Posterior cingulate gyrus (tissue), 11 donors: Measurements from ENCODE around the gene AMOT.

Experiments
- DNase-seq, 10 donors: peaks; one replicate each; pipeline versions ENCODE4 v3.0.0 to v3.0.0-alpha.2; 2020 to 2021; ENCODE audit warnings: mixed read lengths in 3 of 10
- intact Hi-C: fragments of 100-400 bp; cut with DNase I; formaldehyde crosslinking; loops from one replicate; pipeline ENCODE4 v1.15.1; 2023

Gene AMOT

DNA sequence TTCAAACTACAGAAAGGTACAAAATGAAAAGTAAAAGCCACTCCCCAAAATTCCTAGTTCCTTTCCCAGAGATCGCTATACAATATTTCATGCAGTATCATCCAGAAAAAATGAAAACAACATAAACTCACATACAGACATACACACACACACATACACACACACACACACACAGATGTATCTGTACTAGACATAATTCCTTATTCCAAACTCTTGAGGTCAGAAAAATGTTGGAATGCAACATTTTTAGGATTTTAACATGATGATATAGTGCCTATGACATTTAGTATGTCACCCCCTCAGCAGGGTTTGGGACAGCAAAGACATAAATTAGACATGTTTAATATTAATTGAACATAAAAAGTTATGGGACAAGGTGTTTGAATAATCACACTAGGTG is 87.5 kb downstream of the AMOT start:
- intact Hi-C loops: no loop called here
- no peak for DNase-seq

DNA sequence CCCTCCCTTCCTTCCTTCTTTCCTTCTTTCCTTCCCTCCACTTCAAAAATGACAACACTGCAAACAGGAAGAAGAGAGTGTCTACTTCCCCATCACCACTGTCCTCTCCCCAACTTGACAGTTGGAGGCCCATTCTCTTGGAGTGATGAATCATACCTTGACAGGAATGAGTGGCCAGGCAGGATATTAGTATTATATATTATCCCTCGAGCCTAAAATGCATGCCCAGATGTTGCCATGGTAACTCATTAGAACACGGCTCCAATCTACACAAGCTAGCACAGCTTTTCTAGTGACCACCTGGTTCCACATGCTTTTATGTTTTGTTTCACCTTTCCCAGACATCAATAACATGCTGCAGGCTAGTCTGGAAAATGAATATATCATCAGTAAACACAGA is 89.6 kb downstream of the AMOT start:
- intact Hi-C loops: no loop called here
- DNase-seq: no peak

- DNase-seq: no peak
- intact Hi-C loops: no loop called here
Observed at GRCh38 chrX:112746812-112747595, 93.6 kb downstream of the AMOT start.

- intact Hi-C loops: no loop called here
- DNase-seq: no peak
Observed at GRCh38 chrX:112738347-112739033, 102.1 kb downstream of the AMOT start.

- no peak for DNase-seq
- intact Hi-C loops: no loop called here
Observed at GRCh38 chrX:112736310-112736709, 104.3 kb downstream of the AMOT start.

- intact Hi-C loops: no loop called here
- no peak for DNase-seq
Observed at GRCh38 chrX:112735147-112735546, 105.5 kb downstream of the AMOT start.

DNA sequence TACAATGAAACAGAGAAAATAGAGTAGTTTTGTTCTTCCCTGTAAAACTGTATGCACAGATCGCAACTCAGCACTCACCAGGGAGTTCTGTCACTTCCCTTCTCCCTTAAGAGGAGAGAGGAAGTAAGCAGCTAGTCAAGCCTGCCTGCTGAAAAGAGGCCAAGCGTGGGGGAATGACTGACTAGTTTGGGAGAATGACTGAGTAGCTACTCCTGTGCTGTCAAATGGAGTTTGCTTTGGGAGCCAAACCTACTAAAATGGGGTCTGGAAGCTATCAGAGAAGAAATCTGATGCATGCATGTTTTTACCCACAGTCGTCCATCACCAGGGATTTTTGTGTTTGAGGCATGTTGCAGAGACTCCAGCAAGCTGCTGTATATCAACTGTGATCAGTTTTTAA is 106.3 kb downstream of the AMOT start:
- DNase-seq: peak in 3 of 10 donors; percentile 3 to 69 (median 9)
- intact Hi-C loops: no loop called here

DNA sequence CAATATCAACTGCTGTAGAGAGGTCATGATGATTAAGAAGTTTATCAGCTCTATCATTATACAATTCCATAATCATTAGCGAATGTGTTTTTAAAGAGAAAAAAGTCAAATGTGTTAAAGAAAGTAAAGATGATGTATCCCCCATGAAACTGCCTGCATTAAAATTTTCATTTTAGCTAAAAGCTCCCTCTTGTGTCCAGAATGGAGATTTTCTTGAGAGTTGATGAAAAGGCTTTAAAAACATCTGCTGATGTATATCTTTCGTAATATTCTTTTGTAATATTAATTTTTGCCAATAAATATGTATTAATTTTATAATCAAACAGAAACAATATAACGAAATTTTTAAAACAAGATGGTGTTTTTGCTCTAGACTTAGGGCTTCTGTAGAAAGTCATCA is 108.8 kb downstream of the AMOT start:
- DNase-seq: no peak
- intact Hi-C loops: no loop called here
